Skeletal muscle satellite cell (primary cell): ENCODE data around the gene GABRA5.

ENCODE experiments used
- H3K27me3 ChIP-seq: 2 replicates; pipeline ENCODE4 v1.7.0; 2013; ENCODE audit warnings: low read length; ENCODE audit not compliant: control insufficient read depth, insufficient read depth
- H3K36me3 ChIP-seq: 2 replicates; pipeline ENCODE4 v1.7.0; 2013; ENCODE audit warnings: mild to moderate bottlenecking, control low read depth, low read length; ENCODE audit not compliant: insufficient read depth
- H3K4me1 ChIP-seq: 2 replicates; pipeline ENCODE4 v1.7.0; 2013; ENCODE audit warnings: low read length; ENCODE audit not compliant: control insufficient read depth, insufficient read depth
- H3K4me2 ChIP-seq: 2 replicates; pipeline ENCODE4 v1.7.0; 2013; ENCODE audit warnings: mild to moderate bottlenecking, low read length
- H3K4me3 ChIP-seq: 2 replicates; pipeline ENCODE4 v1.7.0; 2013; ENCODE audit warnings: low read length
- H3K9ac ChIP-seq: 2 replicates; pipeline ENCODE4 v1.7.0; 2013; ENCODE audit warnings: mild to moderate bottlenecking, low read depth, low read length, moderate library complexity
- H3K9me3 ChIP-seq: replicated peaks from 2 replicates; pipeline ENCODE4 v1.7.0; 2013; ENCODE audit warnings: mild to moderate bottlenecking, control low read depth, low read length

GABRA5 gene

DNA sequence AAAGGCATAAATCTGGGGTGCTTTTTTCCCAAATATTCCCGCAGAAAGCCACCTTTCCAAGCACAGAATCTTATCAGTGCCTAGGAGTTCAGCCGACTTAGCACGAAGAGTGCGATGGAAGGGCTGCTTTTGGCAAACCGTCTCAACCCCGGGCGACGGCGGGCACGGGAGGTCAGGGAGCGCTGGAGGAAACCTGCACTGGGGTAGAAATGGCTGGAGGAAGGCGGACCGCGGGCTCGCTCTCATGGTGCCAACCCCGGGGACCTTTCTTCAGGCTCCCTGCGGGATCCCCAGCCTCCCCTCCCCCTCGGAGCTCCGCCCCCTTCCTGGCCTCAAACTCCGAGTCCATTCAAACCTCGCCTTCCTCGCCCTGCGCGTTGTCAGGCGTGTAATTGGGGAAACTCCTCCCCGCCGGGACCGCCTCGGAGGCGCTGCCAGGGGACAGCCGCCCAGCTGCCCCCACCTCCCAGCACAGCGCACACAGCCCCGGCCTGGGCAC, 103.9 kb downstream of the GABRA5 start, which contains the start of gene GABRG3:
GABRG3 (plus strand) TSS at position 470 of the 499 bp plus-strand sequence.
- Histone ChIP-seq H3K9ac (no peak within 1 kb of the TSS), H3K36me3 (no peaks in the 10 kb centered on the region), H3K4me3 (no peak within 1 kb of the TSS), H3K4me2 (no peak within 1 kb of the TSS), H3K27me3 (no peaks in the 10 kb centered on the region), H3K9me3 (peaks cover 4% of the 10 kb centered on the region), H3K4me1 (no peaks in the 10 kb centered on the region)

DNA sequence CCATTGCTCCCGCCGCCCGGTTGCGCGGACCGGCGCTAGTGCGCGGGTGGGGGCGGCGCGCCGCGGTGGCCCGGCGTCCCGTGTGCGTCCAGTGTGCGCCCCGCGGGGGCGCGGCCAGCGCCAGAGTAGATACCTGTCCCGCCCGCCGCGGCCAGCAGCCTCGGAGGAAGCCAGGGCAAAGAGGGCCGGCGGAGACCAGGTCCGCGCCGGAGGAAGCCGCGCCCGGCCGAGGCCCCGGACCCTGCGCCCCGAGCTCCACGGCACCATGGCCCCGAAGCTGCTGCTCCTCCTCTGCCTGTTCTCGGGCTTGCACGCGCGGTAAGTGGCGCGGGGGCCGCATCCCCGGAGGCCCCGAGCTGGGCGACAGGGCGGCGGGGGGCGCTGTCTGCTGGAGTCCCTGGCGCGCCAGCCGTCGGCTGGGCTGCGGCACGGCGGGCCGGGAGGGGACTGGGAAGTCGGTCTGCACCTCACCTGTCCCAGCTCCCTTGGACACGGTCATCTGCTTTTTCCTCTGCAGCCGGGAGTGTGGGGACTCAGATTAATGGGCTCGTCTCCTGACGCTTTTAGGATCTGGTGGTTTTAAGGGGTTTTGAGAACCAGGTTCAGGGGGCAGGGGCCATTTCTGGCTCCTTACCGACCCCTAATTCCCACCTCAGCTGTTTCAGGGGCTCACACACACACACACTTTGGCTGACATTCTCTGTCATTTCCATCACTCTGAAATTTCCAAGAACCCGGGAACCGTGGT, 104.6 kb downstream of the GABRA5 start:
- Histone ChIP-seq H3K27me3 (no peaks in the 10 kb centered on the region), H3K4me2 (no peak overlapping the region), H3K4me1 (no peaks in the 10 kb centered on the region), H3K36me3 (no peaks in the 10 kb centered on the region), H3K9me3 (peaks cover 4% of the 10 kb centered on the region), H3K4me3 (no peak overlapping the region), H3K9ac (no peak overlapping the region)

DNA sequence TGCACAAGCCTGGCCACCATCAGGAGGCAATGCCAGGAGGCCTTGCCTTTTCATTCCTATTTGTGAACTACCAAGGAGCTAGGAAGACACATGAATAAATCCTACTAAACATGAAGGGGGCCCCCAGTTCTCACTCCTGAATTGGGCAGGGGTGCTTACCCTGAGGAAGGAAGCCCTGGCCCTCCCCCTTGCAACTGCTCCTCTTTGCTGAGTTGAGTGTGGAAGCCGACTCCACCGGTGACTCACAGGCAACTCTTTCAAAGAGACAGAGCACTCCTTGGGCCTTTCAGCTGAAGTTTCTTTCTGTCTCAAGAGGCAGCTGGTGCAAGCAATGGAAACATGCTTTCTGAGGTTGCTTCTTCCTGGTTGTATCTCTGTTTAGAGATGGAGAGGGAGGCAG, 105.8 kb downstream of the GABRA5 start:
- Histone ChIP-seq H3K4me3 (no peak overlapping the region), H3K9ac (no peak overlapping the region), H3K27me3 (no peaks in the 10 kb centered on the region), H3K4me1 (no peaks in the 10 kb centered on the region), H3K4me2 (no peak overlapping the region), H3K36me3 (no peaks in the 10 kb centered on the region), H3K9me3 (peaks cover 4% of the 10 kb centered on the region)

DNA sequence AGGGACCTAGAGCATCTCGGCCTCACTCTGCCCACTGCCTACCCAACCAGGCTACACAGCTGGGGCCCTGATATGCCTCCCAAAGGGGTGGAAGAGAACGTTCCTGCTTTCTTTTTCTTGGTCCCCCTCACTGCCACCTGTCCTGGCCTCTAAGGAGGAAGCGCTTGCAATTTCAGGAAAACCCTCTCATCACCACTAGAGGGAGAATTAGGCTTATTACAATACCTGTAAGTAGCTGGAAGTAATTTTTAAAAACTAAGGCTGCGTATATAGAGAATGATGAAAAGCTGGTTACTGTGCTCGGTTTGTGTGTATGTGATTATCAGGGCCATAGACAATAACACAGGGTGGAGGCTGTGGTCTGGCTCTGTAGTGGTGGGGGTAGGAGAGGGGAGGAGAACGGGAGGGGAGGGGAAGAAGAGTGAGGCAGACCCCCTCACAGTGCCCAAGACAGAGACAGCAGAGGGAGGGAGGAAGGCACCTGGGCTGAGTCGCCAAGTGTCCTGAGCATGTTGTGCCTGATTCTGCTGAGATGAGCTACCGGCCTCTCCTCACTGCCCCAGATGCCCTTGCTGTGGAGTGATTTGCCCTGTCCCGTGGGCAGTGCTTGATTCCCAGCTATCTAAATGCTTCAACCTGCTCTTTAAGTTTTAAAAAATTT, 107.4 kb downstream of the GABRA5 start:
- no peaks in the 10 kb centered on the region for H3K4me1 ChIP-seq
- peaks cover 4% of the 10 kb centered on the region for H3K9me3 ChIP-seq
- no peaks in the 10 kb centered on the region for H3K36me3 ChIP-seq
- no peak overlapping the region for H3K9ac ChIP-seq
- no peak overlapping the region for H3K4me3 ChIP-seq
- H3K4me2 ChIP-seq = no peak overlapping the region
- H3K27me3 ChIP-seq = no peaks in the 10 kb centered on the region

DNA sequence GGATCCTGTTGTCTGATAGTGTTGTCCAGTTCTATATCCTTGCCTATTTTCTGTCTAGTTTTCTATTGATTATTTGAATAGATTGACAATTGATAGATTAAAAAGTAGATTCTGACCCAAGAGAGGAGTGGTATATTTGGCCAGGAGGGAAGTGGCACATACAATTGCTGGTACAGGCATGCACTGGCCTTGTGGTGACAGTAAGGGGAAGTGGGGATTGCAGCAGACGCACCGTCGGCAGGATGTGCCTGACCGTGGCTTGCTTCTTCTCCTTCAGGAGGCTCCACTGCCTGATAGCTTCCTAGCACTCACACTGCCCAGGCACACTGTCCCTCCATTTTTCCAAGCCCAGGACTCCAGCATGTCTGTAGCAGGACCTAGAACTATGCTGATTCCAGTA, 114.6 kb downstream of the GABRA5 start:
- no peaks in the 10 kb centered on the region for H3K4me1 ChIP-seq
- no peaks in the 10 kb centered on the region for H3K36me3 ChIP-seq
- H3K4me2 ChIP-seq = no peak overlapping the region
- no peak overlapping the region for H3K4me3 ChIP-seq
- no peaks in the 10 kb centered on the region for H3K27me3 ChIP-seq
- H3K9ac ChIP-seq = no peak overlapping the region
- peaks cover 4% of the 10 kb centered on the region for H3K9me3 ChIP-seq

DNA sequence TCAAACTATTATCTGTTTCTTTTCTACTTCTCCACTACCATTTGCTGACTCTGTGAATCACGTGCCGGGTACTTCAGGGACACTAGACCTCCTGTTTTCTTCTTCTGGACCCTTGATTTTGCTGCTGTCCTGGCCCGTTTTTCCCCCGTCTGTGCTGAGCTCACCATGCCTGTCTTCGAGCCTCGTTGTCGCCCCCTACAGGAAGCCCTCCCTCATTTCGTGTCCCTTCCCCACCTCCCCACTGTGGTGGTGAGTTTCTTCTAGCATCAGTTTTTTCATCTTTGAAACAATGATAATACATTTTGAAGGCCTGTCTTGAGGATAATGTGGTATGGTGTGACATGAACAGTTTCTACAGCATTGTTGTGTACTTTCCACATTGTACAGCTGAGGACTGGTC, 117.0 kb downstream of the GABRA5 start:
- Histone ChIP-seq H3K36me3 (no peaks in the 10 kb centered on the region), H3K4me1 (no peaks in the 10 kb centered on the region), H3K4me2 (no peak overlapping the region), H3K4me3 (no peak overlapping the region), H3K9ac (no peak overlapping the region), H3K27me3 (no peaks in the 10 kb centered on the region), H3K9me3 (peaks cover 4% of the 10 kb centered on the region)

DNA sequence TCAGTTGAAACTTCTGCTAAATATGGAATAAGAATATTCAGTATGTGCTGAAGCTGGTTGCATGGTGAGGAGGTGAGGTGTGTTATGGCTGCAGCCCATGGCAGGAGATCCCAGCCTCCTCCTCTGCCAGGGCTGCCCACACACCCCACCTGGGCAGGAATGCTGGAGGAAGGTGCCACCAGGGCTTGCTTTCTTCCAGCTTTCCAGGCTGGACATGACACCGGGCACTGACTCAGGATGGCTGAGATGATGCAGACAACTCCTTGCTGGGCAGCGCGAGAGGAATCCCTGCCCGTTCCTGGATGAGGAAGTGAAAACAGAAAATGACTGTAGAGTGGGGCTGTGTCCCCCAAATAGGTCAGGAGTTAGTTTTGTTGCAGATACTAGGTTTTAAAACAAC, 118.2 kb downstream of the GABRA5 start:
- no peak overlapping the region for H3K4me2 ChIP-seq
- peaks cover 4% of the 10 kb centered on the region for H3K9me3 ChIP-seq
- no peaks in the 10 kb centered on the region for H3K36me3 ChIP-seq
- no peaks in the 10 kb centered on the region for H3K4me1 ChIP-seq
- no peak overlapping the region for H3K4me3 ChIP-seq
- H3K27me3 ChIP-seq = no peaks in the 10 kb centered on the region
- H3K9ac ChIP-seq = no peak overlapping the region

DNA sequence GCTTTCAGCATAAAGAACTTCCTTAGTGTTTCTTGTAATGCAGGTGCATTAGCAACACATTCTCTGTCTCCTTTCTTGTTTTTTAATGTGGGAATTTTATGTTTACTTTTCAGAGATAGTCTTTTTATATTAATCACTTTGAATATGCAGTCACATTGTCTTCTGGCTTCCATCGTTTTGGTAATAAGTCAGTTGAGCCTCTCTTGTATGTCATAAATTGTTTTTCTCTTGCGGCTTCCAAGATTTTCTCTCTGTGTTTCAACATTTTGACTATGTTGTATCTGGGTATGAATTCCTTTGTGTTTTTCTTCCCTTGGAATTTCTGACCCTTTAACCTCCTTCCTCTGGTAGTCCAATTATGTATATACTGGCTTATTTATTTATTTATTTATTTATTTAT, 129.4 kb downstream of the GABRA5 start:
- Histone ChIP-seq H3K36me3 (no peaks in the 10 kb centered on the region), H3K4me3 (no peak overlapping the region), H3K9me3 (peaks cover 4% of the 10 kb centered on the region), H3K27me3 (no peaks in the 10 kb centered on the region), H3K4me1 (no peaks in the 10 kb centered on the region), H3K4me2 (no peak overlapping the region), H3K9ac (no peak overlapping the region)
